Retinal pigment epithelial cell (primary cell): Measurements from ENCODE around the gene MMP1.

Source experiments
- DNase-seq: peaks from one replicate; pipeline ENCODE4 v3.0.0-alpha.2; 2010; ENCODE audit warnings: low read depth
- H3K4me3 ChIP-seq: 2 replicates; pipeline ENCODE4 v1.5.1; 2011; ENCODE audit warnings: mild to moderate bottlenecking, low read length, control low read depth, moderate library complexity
- CTCF ChIP-seq: conservative IDR thresholded peaks from 2 replicates; pipeline ENCODE4 v1.5.1; 2011; ENCODE audit warnings: low read depth, low read length, control low read depth, inconsistent platforms

Gene MMP1

GRCh38 chr11:102829316-102830000 lies 31.5 kb upstream of the MMP1 start:
- no peak for TF ChIP-seq CTCF
- no peak overlapping the region for H3K4me3 ChIP-seq
- no peak for DNase-seq

- DNase-seq: no peak
- no peak overlapping the region for H3K4me3 ChIP-seq
Measured at GRCh38 chr11:102824556-102824955, 26.6 kb upstream of the MMP1 start.

GRCh38 chr11:102819491-102819890 lies 21.5 kb upstream of the MMP1 start:
- DNase-seq: no peak
- TF ChIP-seq CTCF: no peak
- no peak overlapping the region for H3K4me3 ChIP-seq

More at GRCh38 chr11:102824556-102824955, 26.6 kb upstream of the MMP1 start:
- no peak for TF ChIP-seq CTCF

- no peak for TF ChIP-seq CTCF
- DNase-seq: no peak
- no peak overlapping the region for H3K4me3 ChIP-seq
Measured at GRCh38 chr11:102813484-102813883, 15.5 kb upstream of the MMP1 start.

- DNase-seq: no peak
- H3K4me3 ChIP-seq: no peak overlapping the region
- TF ChIP-seq CTCF: no peak
Measured at GRCh38 chr11:102812188-102812587, 14.2 kb upstream of the MMP1 start.

- peak; percentile 68 for TF ChIP-seq CTCF
- DNase-seq: no peak
- H3K4me3 ChIP-seq: no peak overlapping the region
Measured at GRCh38 chr11:102810950-102811660, 13.1 kb upstream of the MMP1 start.

GRCh38 chr11:102809971-102810370 lies 12.0 kb upstream of the MMP1 start:
- no peak for TF ChIP-seq CTCF
- H3K4me3 ChIP-seq: no peak overlapping the region
- no peak for DNase-seq
